ES-I3 (cell line): ENCODE data around the gene RAPGEF6.

ENCODE experiments used
- H3K36me3 ChIP-seq: 2 replicates; pipeline ENCODE4 v1.6.1; 2013; ENCODE audit warnings: mild to moderate bottlenecking, low read length, control low read depth, moderate library complexity; ENCODE audit not compliant: insufficient read depth
- H3K4me1 ChIP-seq: 2 replicates; pipeline ENCODE4 v1.6.1; 2013; ENCODE audit warnings: mild to moderate bottlenecking, control low read depth, low read length; ENCODE audit not compliant: insufficient read depth
- H3K9ac ChIP-seq: 2 replicates; pipeline ENCODE4 v1.6.1; 2013; ENCODE audit warnings: low read depth, mild to moderate bottlenecking, low read length, moderate library complexity
- H3K9me3 ChIP-seq: 2 replicates; pipeline ENCODE4 v1.6.1; 2013; ENCODE audit warnings: mild to moderate bottlenecking, low read length, moderate library complexity; ENCODE audit not compliant: control insufficient read depth, insufficient read depth

Gene RAPGEF6

DNA sequence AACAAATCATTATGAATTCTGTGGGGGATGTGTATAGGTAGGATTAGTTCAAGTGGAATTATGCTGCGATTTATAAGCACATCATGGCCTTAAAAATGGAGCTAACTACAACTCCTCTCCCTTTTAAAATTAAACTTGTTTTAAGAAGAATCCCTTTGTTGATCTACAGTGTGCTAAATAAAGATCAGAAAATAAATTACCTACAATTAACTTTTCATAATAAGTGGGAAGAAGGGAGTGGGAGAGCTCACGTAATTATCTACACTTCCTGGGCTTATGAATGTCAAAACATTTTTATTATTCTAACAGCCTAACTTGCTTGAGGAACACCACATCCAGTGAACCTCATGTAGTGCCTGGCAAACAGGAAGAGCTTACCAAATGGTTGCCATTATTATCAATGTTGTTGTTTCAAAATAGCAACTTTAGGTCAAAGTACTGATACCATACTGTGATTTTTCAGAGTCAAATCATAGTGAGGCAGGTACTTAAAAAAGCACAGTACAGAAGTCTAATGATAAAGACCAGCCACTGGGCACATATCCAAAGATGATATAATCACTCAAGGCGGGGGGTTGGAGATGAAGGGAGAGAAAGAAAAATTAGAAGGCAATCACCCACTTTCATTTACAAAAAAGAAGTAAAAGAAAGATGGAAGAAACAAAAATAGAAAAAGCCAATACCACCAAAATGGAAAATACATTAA, 174.0 kb downstream of the RAPGEF6 start:
- no peaks in the 10 kb centered on the region for H3K36me3 ChIP-seq
- H3K9ac ChIP-seq = no peak overlapping the region
- H3K4me1 ChIP-seq = no peaks in the 10 kb centered on the region
- no peaks in the 10 kb centered on the region for H3K9me3 ChIP-seq

DNA sequence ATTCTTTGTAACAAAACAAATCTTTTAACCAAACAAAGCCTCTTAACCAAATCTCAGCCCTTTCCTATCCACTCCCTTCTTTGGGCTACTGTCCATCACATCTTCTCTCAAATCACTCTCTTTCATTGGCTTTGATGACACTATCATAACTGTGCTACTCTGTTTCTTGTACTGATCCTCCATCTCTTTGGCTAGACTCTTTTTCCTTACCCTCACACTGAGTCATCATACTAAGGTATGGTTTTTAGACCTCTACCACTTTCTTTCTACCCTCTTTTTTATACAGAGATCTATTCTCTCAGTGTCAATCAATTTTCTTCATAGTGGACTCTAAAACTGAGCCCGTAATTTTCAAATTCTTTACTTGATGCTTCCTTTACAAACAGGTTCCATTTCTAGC, 174.9 kb downstream of the RAPGEF6 start:
- no peaks in the 10 kb centered on the region for H3K4me1 ChIP-seq
- no peak overlapping the region for H3K9ac ChIP-seq
- no peaks in the 10 kb centered on the region for H3K36me3 ChIP-seq
- no peaks in the 10 kb centered on the region for H3K9me3 ChIP-seq

DNA sequence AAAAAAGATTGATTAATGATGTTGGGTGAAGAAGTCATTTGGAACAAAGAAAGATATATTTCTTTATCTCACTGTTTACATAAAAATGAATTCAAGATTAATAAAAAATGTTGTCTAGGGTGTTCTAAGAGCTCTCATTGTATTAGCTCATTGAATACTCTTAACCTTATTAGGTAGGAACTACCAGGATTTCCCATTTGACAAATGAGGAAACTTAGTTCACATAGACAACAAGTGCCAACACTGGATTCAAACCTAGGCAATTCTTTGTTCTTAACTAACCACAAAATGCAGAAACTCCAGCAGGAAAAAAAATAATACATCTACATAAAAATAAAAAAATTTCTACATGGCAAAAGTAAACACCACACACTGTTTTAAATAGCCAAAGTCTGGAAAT, 175.8 kb downstream of the RAPGEF6 start:
- Histone ChIP-seq H3K36me3 (no peaks in the 10 kb centered on the region), H3K4me1 (no peaks in the 10 kb centered on the region), H3K9ac (no peak overlapping the region), H3K9me3 (no peaks in the 10 kb centered on the region)

DNA sequence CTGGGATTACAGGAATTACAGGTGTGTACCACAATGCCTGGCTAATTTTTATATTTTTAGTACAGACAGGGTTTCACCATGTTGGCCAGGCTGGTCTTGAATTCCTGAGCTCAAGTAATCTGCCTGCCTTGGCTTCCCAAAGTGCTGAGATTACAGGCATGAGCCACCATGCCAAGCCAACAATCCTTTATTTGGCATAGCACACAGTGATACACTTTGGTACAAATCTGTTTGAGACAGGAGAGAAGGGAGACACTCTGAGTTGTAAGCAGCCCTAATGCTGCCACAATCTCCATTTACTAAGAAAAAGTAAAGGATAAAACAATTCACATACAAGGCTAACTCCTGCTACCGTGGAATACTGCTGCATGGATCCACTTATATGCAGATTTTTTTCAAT, 177.8 kb downstream of the RAPGEF6 start:
- H3K4me1 ChIP-seq = no peaks in the 10 kb centered on the region
- H3K36me3 ChIP-seq = no peaks in the 10 kb centered on the region

DNA sequence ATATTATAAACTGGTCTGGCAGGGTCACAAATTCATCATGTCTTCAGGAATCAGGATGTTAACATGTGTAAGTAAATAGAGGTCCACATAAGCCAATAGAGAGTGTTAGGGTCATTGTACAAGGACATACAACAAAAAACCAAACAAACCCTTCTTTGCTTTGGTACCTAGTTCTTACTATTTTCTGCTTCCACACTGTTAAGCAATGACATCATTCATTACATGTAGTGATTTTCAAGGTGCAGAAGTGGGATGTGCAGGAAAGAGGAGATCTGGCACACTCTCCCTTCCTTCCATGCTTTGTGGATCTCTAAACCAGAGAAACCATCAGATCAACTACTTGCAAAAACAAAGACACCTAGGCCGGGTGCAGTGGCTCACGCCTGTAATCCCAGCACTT, 184.1 kb downstream of the RAPGEF6 start:
- H3K9ac ChIP-seq = no peak overlapping the region
- no peaks in the 10 kb centered on the region for H3K9me3 ChIP-seq
- H3K4me1 ChIP-seq = no peaks in the 10 kb centered on the region
- peaks cover 2% of the 10 kb centered on the region; the same call in 1 of the 2 replicates for H3K36me3 ChIP-seq

More for the DNA sequence above, 177.8 kb downstream of the RAPGEF6 start:
- H3K9me3 ChIP-seq = no peaks in the 10 kb centered on the region
- no peak overlapping the region for H3K9ac ChIP-seq

DNA sequence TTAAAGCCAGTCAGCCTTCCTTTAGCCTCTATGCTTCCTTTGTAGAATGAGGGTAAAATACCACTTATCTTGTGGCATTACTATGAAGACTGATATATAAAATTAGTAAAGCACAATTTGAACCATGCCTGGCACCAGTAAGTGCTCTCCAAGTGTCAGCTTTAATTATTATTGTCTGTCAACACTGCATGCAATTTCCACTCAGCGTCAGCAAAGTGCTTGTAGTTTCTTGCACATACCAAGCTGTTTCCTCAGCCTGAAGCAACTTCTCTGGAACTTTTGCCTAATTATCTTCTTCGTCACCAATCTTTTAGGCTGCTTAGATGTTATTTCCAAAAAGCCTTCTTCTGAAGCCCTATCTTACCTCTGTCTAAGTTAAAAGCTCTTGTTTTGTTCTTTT, 193.8 kb downstream of the RAPGEF6 start:
- Histone ChIP-seq H3K9ac (no peak overlapping the region), H3K4me1 (no peaks in the 10 kb centered on the region), H3K36me3 (peaks cover 10% of the 10 kb centered on the region; the same call in 1 of the 2 replicates), H3K9me3 (no peaks in the 10 kb centered on the region)

DNA sequence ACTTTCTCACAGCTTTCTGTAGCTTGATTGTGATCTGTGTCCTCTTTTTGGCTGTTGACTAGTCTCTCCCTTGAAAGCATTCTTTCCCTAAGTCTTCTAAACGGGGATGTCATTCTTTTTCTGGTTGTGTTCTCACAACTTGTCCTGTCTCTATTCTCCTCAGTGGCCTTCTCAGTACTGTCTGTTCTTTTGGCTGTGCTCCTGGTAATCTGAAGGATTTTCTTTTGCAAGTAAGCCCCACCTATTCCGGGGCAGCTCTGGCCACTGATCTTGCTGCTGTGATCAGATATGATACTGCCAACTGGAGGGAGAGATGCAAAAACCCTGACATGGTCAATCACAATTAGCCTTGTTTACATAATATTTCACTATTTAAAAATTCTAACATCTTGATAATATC, 198.9 kb downstream of the RAPGEF6 start:
- no peaks in the 10 kb centered on the region for H3K4me1 ChIP-seq
- H3K9ac ChIP-seq = no peak overlapping the region
- no peaks in the 10 kb centered on the region for H3K9me3 ChIP-seq
- H3K36me3 ChIP-seq = peaks cover 23% of the 10 kb centered on the region

DNA sequence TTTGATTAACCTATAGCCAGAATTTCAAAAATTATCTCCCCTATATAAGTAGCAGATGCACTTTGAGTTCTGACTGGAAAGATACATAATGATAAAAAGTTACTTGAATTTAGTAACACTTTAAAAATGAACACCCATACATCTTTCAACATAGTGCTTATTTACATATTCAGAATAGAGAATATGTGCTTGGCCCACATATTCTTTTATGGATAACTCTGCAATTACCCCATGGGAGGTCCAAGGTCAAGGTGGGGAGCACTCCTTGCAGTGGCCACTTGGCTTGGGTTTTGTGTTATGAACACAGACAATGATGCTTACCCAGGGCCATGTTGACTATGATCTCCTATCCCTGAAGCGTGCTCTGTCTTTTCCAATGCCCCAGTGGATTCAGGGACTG, 201.9 kb downstream of the RAPGEF6 start:
- Histone ChIP-seq H3K9me3 (no peaks in the 10 kb centered on the region), H3K36me3 (peaks cover 25% of the 10 kb centered on the region), H3K4me1 (no peaks in the 10 kb centered on the region), H3K9ac (no peak overlapping the region)

DNA sequence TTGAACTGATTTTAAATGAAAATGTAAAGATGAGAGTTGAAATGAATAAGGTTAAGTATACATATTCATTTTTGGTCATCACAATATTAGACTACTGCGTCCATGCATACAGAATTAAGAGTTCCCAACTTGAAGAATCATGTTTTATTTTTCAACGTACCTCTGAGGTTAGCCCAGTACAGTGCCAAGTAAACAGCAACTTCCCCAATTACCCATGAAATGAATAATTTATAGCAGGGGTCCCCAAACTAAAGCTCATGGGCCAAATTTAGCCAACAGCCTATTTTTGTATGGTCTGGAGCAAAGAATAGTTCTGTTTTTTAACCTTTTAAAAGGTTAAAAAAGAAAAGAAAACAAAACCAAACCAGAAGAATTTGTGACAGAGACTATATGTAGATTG, 203.2 kb downstream of the RAPGEF6 start:
- no peak overlapping the region for H3K9ac ChIP-seq
- H3K4me1 ChIP-seq = no peaks in the 10 kb centered on the region
- H3K36me3 ChIP-seq = peaks cover 20% of the 10 kb centered on the region
- H3K9me3 ChIP-seq = no peaks in the 10 kb centered on the region

DNA sequence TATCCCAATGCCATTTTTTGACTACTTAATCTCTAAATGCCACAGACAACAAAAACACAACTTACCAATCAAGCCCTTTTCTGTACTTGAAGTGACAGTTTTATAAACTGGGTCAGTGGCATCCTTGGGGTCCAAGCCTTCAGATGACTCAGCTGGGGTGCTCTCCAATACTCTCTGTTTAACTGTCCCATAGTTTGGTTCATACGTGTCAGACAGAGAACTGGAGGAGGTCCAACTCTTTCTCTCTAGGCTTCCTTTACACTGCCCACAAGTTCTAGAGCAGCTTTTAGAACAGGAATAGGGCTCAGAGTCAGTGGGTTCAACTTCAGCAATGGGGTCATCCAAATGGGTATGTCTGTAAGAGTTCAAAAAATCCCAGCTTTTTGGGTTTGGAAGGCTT, 204.2 kb downstream of the RAPGEF6 start:
- Histone ChIP-seq H3K9me3 (no peaks in the 10 kb centered on the region), H3K4me1 (no peaks in the 10 kb centered on the region), H3K36me3 (peaks cover 24% of the 10 kb centered on the region), H3K9ac (no peak overlapping the region)

DNA sequence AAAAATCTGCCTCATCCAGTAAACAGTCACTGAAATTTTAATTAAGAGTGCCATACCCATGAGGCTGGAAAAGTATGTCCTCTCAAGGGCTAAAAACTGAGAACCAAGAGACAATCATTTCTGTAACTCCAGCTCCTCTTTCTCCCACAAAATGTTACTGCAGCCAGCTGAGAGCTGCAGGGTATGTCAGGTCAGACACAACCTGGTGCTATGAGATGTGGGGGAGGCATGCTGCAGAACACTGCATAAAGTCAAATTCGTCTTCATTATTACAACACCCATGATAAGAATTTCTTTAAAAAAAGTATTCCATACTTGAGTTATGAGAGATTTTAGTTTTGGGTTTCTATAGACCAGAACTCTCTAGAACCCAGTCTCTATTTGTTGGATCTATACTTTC, 209.0 kb downstream of the RAPGEF6 start:
- H3K4me1 ChIP-seq = no peaks in the 10 kb centered on the region
- H3K9ac ChIP-seq = no peak overlapping the region
- peaks cover 10% of the 10 kb centered on the region for H3K36me3 ChIP-seq
- H3K9me3 ChIP-seq = no peaks in the 10 kb centered on the region

DNA sequence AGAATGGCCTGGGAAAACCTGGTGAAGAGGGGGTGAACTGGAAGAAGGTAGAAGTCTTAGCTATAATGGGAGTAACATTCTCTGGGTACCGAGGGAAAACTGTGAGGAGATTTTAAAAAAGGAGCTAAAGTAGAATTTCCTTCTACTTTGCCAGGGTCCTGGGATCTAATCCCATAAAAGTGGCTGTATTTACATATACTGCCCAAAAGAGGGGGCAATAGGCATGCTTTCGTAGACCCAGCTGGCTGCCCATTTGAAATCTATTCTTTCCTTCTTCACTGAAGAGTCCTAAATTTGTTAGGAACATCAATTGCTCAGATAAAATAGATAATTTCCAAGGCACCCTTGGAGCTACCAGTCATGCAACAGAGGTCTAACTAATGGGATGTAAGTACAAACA, 212.0 kb downstream of the RAPGEF6 start:
- Histone ChIP-seq H3K9ac (no peak overlapping the region), H3K9me3 (no peaks in the 10 kb centered on the region), H3K4me1 (no peaks in the 10 kb centered on the region), H3K36me3 (peaks cover 3% of the 10 kb centered on the region)

DNA sequence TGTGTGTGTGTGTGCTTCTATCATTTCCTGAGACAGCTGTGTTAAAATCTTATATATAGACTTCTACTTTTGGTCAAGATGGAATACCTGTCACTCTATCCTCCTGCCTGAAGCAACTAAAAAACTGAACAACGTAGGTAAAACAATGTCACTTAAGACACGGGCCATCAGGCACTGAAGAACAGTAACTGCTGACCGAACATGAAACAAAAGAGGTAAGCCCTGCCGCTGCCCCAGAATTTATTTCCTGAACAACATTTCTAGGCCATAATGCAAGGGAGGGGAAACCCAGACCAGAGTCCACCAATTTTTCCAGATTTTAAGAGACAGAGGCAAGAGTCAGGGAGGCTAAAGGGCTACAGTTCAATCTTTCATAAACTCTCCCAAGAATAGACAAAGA, 215.2 kb downstream of the RAPGEF6 start:
- Histone ChIP-seq H3K36me3 (no peaks in the 10 kb centered on the region), H3K4me1 (peaks cover 6% of the 10 kb centered on the region; the same call in 1 of the 2 replicates), H3K9me3 (no peaks in the 10 kb centered on the region), H3K9ac (no peak overlapping the region)

DNA sequence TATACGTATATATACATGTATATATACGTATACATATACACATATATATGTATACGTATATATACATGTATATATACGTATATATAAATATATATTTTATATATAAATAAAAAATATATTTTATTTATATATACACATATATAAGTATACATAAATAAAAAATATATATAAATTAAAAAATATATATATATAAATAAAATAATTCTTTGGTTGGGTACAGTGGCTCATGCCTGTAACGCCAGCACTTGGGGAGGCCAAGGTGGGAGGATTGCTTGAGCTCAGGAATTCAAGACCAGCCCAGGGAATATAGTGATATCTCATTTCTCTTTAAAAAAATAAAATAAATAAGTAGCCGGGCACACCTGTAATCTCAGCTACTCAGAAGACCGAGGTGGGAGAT, 216.2 kb downstream of the RAPGEF6 start:
- no peak overlapping the region for H3K9ac ChIP-seq
- peaks cover 6% of the 10 kb centered on the region; the same call in 1 of the 2 replicates for H3K4me1 ChIP-seq
- H3K36me3 ChIP-seq = no peaks in the 10 kb centered on the region
- no peaks in the 10 kb centered on the region for H3K9me3 ChIP-seq

DNA sequence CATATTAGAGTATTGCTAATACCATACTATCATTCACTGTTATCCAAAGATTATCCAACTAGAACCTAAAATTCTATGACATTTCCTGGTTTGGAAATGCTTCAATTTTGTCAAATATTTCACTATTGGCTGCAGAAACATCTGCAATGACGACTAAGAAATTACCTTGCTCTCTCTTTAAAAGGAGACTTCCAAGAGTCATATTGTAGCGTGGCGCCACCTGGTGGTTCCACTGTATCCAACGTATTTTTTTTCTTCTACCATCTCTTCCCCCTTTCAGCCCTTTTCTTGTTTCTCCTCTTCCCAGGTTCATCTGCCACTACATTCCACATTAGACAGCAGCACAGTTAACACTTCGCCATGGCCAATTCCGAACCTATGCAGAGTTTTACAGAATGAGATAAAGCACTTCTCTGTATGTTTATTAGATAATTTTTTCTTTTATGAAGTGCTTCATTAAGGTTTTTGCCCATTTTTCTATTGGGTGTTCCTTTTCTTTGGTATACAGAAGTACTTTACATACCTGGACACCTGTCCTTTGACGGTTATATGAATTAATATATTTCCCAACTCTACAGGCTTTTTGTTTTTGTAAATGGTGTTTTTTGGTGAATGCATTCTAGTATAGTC, 217.7 kb downstream of the RAPGEF6 start:
- H3K9me3 ChIP-seq = no peaks in the 10 kb centered on the region
- H3K4me1 ChIP-seq = peaks cover 6% of the 10 kb centered on the region; the same call in 1 of the 2 replicates
- H3K36me3 ChIP-seq = no peaks in the 10 kb centered on the region
- H3K9ac ChIP-seq = no peak overlapping the region
